NCI-H1048 (cell line): ENCODE data around the gene MYLK4.

ENCODE experiments used
- DNase-seq: peaks from one replicate; lab custom pipeline; 2025; lab: John Stamatoyannopoulos, UW

The MYLK4 gene

GRCh38 chr6:2733324-2733723 lies 17.4 kb downstream of the MYLK4 start:
- DNase-seq = no peak

DNA sequence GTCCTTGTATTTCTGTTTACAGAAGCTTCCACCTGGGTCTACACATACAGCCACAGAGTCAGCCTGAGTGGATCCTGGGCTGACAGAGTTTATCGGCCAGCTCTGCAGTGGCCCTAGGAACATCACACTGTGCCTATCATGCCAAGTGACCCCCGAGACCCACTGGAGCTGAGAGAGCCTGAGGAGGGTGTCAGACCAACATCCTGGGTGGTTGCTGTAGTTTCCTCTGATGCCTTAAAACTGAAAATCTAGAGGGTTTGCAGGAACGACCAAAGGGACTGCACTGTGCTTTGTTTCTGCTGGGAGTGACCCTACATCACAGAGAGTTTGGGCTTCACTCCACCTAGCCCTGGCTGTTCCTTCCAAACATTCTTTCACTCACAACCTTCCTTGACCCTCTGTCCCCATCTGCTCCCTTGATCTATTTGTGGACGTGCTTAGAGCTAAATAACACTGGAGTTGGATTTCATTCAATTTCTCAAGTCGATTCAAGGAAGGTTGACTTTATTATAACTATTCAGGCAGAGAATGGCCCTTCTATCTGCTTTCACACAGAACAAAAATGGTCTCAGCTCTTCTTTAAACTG lies 18.1 kb downstream of the MYLK4 start:
- DNase-seq = no peak

- DNase-seq = no peak
Observed at GRCh38 chr6:2731281-2731909, 19.3 kb downstream of the MYLK4 start.

- no peak for DNase-seq
Observed at GRCh38 chr6:2730353-2731107, 20.2 kb downstream of the MYLK4 start.

GRCh38 chr6:2729921-2730320 lies 20.8 kb downstream of the MYLK4 start:
- no peak for DNase-seq

DNA sequence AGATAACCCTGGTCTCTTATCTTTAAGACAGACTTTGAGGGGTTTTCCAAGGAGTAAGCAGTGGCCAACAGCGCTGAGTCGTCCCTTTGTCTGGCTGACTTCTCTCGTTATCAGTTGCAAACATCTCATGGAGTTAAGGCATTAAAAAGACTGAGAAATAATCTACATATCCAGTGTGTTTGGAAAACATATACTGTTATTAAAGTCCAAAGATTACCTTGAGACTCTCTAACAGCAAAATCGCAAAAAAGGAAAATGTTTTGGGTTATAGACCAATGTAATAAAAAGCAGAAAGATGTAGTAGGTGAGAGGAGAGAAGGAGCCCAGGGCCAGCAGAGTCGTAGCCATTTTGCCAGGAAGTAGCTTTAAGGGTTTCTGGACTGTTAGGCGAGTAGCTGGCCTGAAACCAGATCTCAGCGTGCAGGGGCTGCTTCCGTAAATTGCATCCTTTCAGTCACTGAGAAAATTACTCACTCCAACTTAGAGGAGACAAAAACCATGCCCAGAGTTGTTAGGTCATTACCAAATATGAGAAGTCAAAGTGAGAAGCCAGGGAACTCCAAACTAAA lies 24.6 kb downstream of the MYLK4 start:
- DNase-seq = no peak

DNA sequence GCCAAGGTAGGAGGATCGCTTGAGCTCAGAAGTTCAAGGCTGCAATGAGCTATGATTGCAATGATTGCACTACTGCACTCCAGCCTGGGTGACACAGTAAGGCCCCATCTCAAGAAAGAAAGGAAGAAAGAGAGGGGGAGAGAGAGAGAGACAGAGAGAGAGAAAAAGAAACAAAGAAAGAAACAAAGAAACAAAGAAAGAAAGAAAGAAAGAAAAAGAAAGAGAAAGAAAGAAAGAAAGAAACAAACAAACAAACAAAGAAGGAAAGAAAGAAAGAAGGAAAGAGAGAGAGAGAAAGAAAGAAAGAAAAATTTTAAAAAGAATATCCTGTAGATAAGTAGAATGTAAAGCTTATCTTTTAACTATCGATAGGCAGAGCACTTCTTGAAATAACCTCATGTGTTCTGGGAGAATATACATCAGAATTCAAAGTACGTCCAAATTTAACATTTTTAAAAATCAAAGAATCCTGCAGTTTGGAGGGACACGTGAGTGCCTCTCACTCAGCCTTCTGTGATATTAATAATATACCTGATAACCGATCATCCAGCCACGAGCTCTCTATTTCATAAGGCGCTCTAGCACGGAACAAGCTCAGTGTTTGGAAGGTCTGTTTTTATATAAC lies 25.2 kb downstream of the MYLK4 start:
- no peak for DNase-seq

GRCh38 chr6:2721219-2721618 lies 29.5 kb downstream of the MYLK4 start:
- DNase-seq = no peak

DNA sequence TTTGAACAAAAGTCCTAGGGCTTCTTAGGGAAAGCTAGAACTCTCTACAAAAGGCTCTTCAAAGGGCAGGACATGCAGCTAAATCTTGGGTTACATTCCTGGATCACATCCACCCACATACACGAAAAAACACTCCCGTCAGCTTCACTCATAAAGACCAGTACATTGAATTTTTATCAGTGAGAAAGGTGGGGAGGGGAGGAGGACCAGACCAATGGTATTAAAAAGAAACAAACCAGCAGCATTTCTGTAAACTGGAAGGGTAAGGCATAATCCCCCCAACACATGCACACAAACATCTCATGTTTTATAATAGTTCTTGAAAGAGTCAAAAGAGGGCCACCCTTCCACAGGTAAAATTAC lies 31.6 kb downstream of the MYLK4 start:
- no peak for DNase-seq

DNA sequence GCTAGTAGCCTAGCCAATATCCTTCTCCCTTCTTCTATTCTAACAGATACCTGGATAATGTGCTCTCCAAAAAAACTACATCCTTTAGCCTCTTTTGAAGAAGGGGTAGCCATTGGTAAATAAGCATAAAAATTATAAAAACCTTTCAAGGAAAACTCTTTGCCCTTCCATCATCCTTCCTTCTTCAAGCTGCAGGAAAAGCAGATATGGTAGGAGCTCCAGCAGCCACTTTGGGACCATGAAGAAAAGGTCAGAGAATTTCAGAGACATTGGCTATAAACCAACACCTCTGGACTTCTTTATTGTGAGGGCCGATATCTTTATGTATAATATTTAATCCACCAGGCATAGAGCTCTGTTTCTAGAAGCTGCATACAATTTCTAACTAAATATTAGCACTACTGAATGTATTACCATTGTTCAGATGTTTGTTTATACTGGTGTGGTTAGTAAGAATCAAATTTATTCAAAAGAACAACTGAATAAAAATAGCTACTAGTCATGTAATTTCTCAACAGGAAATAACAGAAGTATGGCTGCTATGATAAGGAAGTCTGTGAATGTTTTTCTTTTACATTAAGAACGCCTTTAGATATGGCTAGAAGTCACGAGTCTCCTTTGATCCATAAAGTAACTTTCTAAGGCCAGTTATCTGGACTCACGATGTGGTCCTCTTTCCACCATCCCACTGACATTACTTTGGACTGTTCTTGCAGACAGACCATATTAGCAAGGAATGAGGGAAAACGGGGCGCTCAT lies 32.2 kb downstream of the MYLK4 start:
- no peak for DNase-seq

DNA sequence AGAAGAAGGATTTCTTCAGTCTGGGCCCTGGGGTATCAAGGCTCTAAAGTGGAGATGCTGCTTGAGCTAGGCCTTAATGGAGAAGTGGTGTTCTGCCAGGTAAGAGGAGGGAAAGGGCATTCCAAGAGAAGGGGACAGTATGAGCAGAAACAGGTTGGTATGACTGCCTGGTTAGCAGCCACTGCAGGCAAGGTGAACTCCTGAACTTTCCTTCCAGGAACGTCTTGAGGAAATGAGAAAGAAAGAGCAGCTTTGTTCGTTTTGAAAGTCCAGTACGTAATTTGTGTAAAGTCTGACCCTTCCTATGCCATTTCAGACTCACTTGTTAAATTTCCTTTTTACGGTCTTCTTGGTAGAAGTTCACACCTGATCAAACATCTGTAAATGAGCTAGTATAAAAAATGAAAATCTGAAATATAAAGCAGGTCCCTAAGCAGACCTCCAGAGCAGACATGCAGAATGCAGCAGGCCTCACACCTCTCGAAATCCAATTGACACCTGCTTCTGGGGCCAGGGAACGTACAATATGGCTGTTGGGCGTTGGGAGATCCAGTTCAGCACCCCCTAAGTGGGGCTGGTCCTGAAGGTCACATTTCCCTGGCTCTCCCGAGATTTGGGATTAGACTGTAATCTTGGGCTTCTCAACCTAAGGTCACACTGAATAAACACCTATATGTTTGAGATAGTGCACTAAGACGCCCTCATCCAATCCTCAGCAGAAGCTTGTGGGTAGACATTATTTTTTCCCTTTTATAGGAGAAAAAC lies 33.6 kb downstream of the MYLK4 start:
- no peak for DNase-seq

GRCh38 chr6:2715737-2716136 lies 35.0 kb downstream of the MYLK4 start:
- DNase-seq = no peak

GRCh38 chr6:2714111-2714895 lies 36.4 kb downstream of the MYLK4 start:
- no peak for DNase-seq

DNA sequence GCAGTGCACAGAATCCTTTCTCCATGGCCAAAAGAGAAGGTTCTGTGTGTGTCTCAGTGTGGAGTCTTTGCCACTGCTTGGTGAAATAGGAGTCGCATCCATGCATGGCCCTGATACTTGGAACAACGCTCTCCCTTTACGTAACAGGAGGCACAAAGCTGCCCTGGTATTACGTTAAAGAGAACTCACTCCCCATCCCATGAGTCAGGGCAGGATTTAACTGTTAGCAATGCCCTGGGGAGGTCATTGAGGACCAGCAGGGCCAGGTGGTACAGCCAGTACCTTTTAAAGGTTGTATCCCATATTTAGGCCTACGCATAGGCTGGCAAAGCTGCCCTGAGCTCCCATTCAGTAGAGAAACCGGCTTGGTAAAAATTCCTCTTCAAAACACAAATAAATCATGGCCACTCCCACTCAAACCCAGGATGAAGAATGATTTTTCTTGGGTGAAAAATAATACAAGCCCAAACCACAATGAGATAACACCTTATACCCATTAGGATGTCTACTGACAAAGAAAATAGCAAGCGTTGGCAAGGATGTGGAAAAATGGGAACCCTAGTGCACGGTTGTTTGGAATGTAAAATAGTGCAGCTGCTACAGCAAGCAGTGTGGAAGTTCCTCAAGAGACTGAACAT lies 37.1 kb downstream of the MYLK4 start:
- DNase-seq = no peak

DNA sequence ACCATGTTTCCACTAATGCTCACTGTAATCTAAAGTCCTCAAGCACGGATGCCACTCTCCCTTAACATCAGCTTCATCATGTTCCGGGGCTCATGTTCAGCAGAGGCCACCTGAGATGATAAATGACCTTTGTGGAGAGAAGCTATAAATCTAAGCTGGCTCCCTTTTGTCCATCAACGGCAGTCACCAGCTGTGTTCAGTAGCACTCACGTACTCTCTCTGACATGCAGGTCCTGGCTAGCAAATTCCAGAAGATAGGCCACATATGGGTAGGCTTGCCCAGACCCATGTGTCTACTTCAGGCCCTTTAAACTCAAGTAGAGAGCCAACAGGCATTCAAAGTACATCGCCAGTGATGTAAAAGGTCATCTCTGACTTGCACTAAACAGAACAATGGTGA lies 38.6 kb downstream of the MYLK4 start:
- DNase-seq = no peak

DNA sequence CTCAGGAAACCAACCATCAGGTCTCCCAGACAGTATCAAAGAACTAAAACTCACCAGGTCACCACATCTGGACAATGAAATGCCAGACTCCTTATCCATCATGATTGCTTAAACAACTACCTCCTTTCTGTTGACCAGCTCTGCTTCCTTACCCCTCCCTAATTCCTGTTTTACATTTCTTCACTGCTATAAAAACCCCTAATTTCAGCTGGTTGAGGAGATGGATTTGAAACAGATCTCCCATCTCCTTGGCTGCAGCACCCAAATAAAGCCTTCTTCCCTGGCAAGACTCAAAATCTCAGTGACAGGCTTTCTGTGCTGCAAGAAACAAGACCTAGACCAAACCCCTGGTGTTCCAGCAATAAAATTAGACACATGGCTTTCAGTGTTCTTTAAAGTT lies 40.3 kb downstream of the MYLK4 start:
- no peak for DNase-seq

DNA sequence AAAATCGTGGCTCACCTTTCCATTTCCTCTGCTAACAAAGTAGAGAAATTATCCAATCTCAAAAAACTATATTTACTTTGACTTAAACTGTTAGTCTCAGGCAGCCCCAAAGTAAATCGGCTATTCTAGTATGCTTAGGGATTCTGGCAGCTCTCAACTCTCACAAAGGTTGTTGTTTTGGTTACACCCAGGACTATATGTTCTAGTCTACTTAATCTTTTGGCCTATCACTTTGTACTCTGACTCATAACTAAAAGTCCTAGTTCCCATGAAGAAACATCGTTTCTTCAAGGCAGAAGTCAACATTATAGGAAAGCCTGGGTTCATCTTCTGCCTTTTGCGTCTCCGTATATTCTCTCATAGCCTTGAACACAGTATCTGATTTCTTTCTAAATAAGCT lies 42.3 kb downstream of the MYLK4 start:
- DNase-seq = no peak

- DNase-seq = no peak
Observed at GRCh38 chr6:2706558-2706957, 44.2 kb downstream of the MYLK4 start.

DNA sequence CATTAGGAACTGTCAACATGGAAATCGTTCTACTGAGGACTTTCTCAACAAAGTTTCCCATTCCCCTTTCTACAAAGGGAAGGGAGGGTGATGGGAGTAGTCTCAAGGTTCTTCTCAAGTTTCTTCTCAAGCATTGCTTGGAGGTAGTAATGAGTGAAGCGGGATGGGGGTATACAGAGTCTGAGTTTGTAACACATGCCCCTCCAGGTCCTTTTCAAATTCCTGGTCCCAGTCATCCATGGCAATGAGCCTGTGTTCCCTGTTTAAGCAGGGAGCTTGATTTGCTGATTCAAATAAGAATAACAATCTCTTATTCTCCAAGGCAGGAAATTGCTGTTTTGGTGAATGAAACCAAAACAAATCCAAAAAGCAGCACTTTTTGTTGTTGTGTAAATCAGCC lies 45.5 kb downstream of the MYLK4 start:
- DNase-seq = no peak

DNA sequence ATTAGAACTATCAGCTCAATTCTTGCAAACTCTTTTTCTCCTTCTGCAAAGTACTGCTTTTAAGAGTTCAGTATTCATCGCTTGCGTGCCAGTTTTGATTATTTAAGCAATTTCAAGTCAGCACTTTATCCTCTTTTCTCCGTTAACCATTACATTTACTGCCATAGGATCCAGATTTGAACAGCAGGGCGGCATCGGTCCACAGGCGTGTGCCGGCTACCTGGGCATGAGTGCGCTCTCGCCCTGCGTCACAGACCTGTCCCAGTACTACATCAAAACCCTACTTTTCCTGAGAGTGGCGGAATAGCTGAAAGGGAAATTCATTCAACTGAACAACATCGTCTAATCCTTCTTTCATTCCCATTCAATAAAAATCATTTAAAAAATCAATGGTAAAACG lies 53.4 kb downstream of the MYLK4 start:
- no peak for DNase-seq
